Esophagus squamous epithelium (tissue), 4 donors: ENCODE data around the gene NCAM1.

Experiments
- POLR2A ChIP-seq, 4 donors: fragments of 450-650 bp; IDR thresholded peaks; one replicate each; pipeline ENCODE4 v1.6.1; 2017; ENCODE audit warnings: antibody characterized with exemption in 4 of 4, mild to moderate bottlenecking in 4 of 4, moderate library complexity in 3 of 4
- TF ChIP-seq, protein P1 (sequence below), 6 experiments: fragments of 450-650 bp in 4 of 6; fragments of 200-600 bp in 2 of 6; sonication (generic) in 2 of 6; IDR thresholded peaks; one replicate each; pipeline ENCODE4 v1.5.1; 2016 to 2019; ENCODE audit warnings: antibody characterized with exemption in 6 of 6, mild to moderate bottlenecking in 4 of 6, moderate library complexity in 4 of 6

GRCh38 chr11:113075586-113076095 is 114.4 kb downstream of the NCAM1 start:
- TF ChIP-seq POLR2A (IDR thresholded peaks at IDR 0.05): no peak
- TF ChIP-seq, protein P1, sequence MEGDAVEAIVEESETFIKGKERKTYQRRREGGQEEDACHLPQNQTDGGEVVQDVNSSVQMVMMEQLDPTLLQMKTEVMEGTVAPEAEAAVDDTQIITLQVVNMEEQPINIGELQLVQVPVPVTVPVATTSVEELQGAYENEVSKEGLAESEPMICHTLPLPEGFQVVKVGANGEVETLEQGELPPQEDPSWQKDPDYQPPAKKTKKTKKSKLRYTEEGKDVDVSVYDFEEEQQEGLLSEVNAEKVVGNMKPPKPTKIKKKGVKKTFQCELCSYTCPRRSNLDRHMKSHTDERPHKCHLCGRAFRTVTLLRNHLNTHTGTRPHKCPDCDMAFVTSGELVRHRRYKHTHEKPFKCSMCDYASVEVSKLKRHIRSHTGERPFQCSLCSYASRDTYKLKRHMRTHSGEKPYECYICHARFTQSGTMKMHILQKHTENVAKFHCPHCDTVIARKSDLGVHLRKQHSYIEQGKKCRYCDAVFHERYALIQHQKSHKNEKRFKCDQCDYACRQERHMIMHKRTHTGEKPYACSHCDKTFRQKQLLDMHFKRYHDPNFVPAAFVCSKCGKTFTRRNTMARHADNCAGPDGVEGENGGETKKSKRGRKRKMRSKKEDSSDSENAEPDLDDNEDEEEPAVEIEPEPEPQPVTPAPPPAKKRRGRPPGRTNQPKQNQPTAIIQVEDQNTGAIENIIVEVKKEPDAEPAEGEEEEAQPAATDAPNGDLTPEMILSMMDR (IDR thresholded peaks at IDR 0.05): no peak
